Dendritic cell treated with granulocyte-macrophage colony-stimulating factor and Interleukin-4, amounts not matched to agents 40 ng/mL and 50 ng/mL, for 4 days (primary cell): ENCODE measurements around the gene MESP1.
A peak's percentile ranks its signal among the peaks of the same experiment; 100 is the strongest.

Source experiments
- H3K27ac Mint-ChIP-seq: one replicate; pipeline ENCODE4 v1.8.0; 2022; ENCODE audit warnings: mild to moderate bottlenecking, mixed read lengths
- H3K27me3 Mint-ChIP-seq: one replicate; pipeline ENCODE4 v1.8.0; 2022; ENCODE audit warnings: mild to moderate bottlenecking, mixed read lengths
- H3K36me3 Mint-ChIP-seq: one replicate; pipeline ENCODE4 v1.8.0; 2022; ENCODE audit warnings: low read depth, mixed read lengths
- H3K4me1 Mint-ChIP-seq: one replicate; pipeline ENCODE4 v1.8.0; 2022; ENCODE audit warnings: low read depth, mixed read lengths
- H3K4me3 Mint-ChIP-seq: one replicate; pipeline ENCODE4 v1.8.0; 2022; ENCODE audit warnings: mild to moderate bottlenecking, moderate library complexity, mixed read lengths
- H3K9me3 Mint-ChIP-seq: one replicate; pipeline ENCODE4 v1.8.0; 2022; ENCODE audit warnings: mixed read lengths
- intact Hi-C: fragments of 100-400 bp; cut with micrococcal nuclease; formaldehyde crosslinking; loops from one replicate; pipeline ENCODE4 v1.15.0; 2022

Gene MESP1

GRCh38 chr15:89758981-89759380 is 7.9 kb upstream of the MESP1 start:
- no peaks in the 10 kb centered on the region for H3K9me3 Mint-ChIP-seq
- H3K4me1 Mint-ChIP-seq, result peaks cover 26% of the 10 kb centered on the region
- H3K27ac Mint-ChIP-seq, result peak overlapping the region; percentile 87
- intact Hi-C loops, result no loop called here
- H3K4me3 Mint-ChIP-seq, result no peak overlapping the region
- H3K36me3 Mint-ChIP-seq, result no peaks in the 10 kb centered on the region
- H3K27me3 Mint-ChIP-seq, result peaks cover 11% of the 10 kb centered on the region

GRCh38 chr15:89758283-89758682 is 7.2 kb upstream of the MESP1 start:
- Mint-ChIP-seq H3K4me1 (peaks cover 26% of the 10 kb centered on the region), H3K36me3 (no peaks in the 10 kb centered on the region), H3K27ac (peak overlapping the region; percentile 11), H3K4me3 (no peak overlapping the region), H3K9me3 (no peaks in the 10 kb centered on the region), H3K27me3 (peaks cover 14% of the 10 kb centered on the region)
- intact Hi-C loops, result no loop called here

GRCh38 chr15:89756897-89757296 is 5.8 kb upstream of the MESP1 start:
- no peaks in the 10 kb centered on the region for H3K9me3 Mint-ChIP-seq
- peaks cover 23% of the 10 kb centered on the region for H3K27me3 Mint-ChIP-seq
- intact Hi-C loops, result no loop called here
- no peak overlapping the region for H3K4me3 Mint-ChIP-seq
- no peak overlapping the region for H3K27ac Mint-ChIP-seq
- peaks cover 26% of the 10 kb centered on the region for H3K4me1 Mint-ChIP-seq
- no peaks in the 10 kb centered on the region for H3K36me3 Mint-ChIP-seq

GRCh38 chr15:89755701-89756100 is 4.7 kb upstream of the MESP1 start:
- Mint-ChIP-seq H3K36me3 (no peaks in the 10 kb centered on the region), H3K4me3 (no peak overlapping the region), H3K9me3 (no peaks in the 10 kb centered on the region), H3K4me1 (peaks cover 17% of the 10 kb centered on the region), H3K27me3 (peaks cover 27% of the 10 kb centered on the region), H3K27ac (no peak overlapping the region)
- intact Hi-C loops, result no loop called here

GRCh38 chr15:89754361-89755154 is 3.5 kb upstream of the MESP1 start:
- no peak overlapping the region for H3K4me3 Mint-ChIP-seq
- peaks cover 34% of the 10 kb centered on the region for H3K27me3 Mint-ChIP-seq
- no peak overlapping the region for H3K27ac Mint-ChIP-seq
- intact Hi-C loops, result no loop called here
- H3K9me3 Mint-ChIP-seq, result no peaks in the 10 kb centered on the region
- H3K36me3 Mint-ChIP-seq, result no peaks in the 10 kb centered on the region
- H3K4me1 Mint-ChIP-seq, result peaks cover 10% of the 10 kb centered on the region

- no peaks in the 10 kb centered on the region for H3K36me3 Mint-ChIP-seq
- intact Hi-C loops, result no loop called here
- no peak overlapping the region for H3K4me3 Mint-ChIP-seq
Observed at GRCh38 chr15:89753855-89754254, 2.8 kb upstream of the MESP1 start.

GRCh38 chr15:89751748-89752147 is 699 bp upstream of the MESP1 start:
- H3K27me3 Mint-ChIP-seq, result peaks cover 52% of the 10 kb centered on the region
- H3K36me3 Mint-ChIP-seq, result no peaks in the 10 kb centered on the region
- H3K27ac Mint-ChIP-seq, result no peak overlapping the region
- H3K4me1 Mint-ChIP-seq, result peaks cover 4% of the 10 kb centered on the region
- H3K4me3 Mint-ChIP-seq, result no peak overlapping the region
- no peaks in the 10 kb centered on the region for H3K9me3 Mint-ChIP-seq
- intact Hi-C loops, result no loop called here

More at GRCh38 chr15:89753855-89754254, 2.8 kb upstream of the MESP1 start:
- no peak overlapping the region for H3K27ac Mint-ChIP-seq
- H3K4me1 Mint-ChIP-seq, result peaks cover 4% of the 10 kb centered on the region
- no peaks in the 10 kb centered on the region for H3K9me3 Mint-ChIP-seq
- peaks cover 41% of the 10 kb centered on the region for H3K27me3 Mint-ChIP-seq

- H3K27ac Mint-ChIP-seq, result peak overlapping the region; percentile 12
- intact Hi-C loops, result no loop called here
- peaks cover 4% of the 10 kb centered on the region for H3K4me1 Mint-ChIP-seq
Observed at GRCh38 chr15:89749951-89750559, 994 bp downstream of the MESP1 start.

GRCh38 chr15:89749526-89749925 is 1.5 kb downstream of the MESP1 start:
- H3K27ac Mint-ChIP-seq, result peak overlapping the region; percentile 12
- peaks cover 43% of the 10 kb centered on the region for H3K27me3 Mint-ChIP-seq
- H3K9me3 Mint-ChIP-seq, result no peaks in the 10 kb centered on the region
- H3K4me1 Mint-ChIP-seq, result peaks cover 4% of the 10 kb centered on the region
- H3K4me3 Mint-ChIP-seq, result peak overlapping the region; percentile 33
- H3K36me3 Mint-ChIP-seq, result no peaks in the 10 kb centered on the region
- intact Hi-C loops, result no loop called here

More at GRCh38 chr15:89749951-89750559, 994 bp downstream of the MESP1 start:
- H3K36me3 Mint-ChIP-seq, result no peaks in the 10 kb centered on the region
- peaks cover 44% of the 10 kb centered on the region for H3K27me3 Mint-ChIP-seq
- peak overlapping the region; percentile 60 for H3K4me3 Mint-ChIP-seq
- no peaks in the 10 kb centered on the region for H3K9me3 Mint-ChIP-seq

GRCh38 chr15:89749054-89749453 is 2.0 kb downstream of the MESP1 start:
- peaks cover 43% of the 10 kb centered on the region for H3K27me3 Mint-ChIP-seq
- no peaks in the 10 kb centered on the region for H3K9me3 Mint-ChIP-seq
- intact Hi-C loops, result no loop called here
- peaks cover 4% of the 10 kb centered on the region for H3K4me1 Mint-ChIP-seq
- no peak overlapping the region for H3K4me3 Mint-ChIP-seq
- H3K27ac Mint-ChIP-seq, result no peak overlapping the region
- no peaks in the 10 kb centered on the region for H3K36me3 Mint-ChIP-seq

GRCh38 chr15:89747708-89748682 is 3.1 kb downstream of the MESP1 start:
- Mint-ChIP-seq H3K9me3 (no peaks in the 10 kb centered on the region), H3K4me1 (peaks cover 4% of the 10 kb centered on the region), H3K27ac (no peak overlapping the region), H3K36me3 (no peaks in the 10 kb centered on the region), H3K4me3 (no peak overlapping the region), H3K27me3 (peaks cover 39% of the 10 kb centered on the region)
- intact Hi-C loops, result no loop called here

GRCh38 chr15:89746386-89746780 is 4.7 kb downstream of the MESP1 start:
- intact Hi-C loops, result no loop called here
- H3K27me3 Mint-ChIP-seq, result peaks cover 28% of the 10 kb centered on the region
- peaks cover 4% of the 10 kb centered on the region for H3K4me1 Mint-ChIP-seq
- no peak overlapping the region for H3K4me3 Mint-ChIP-seq
- H3K9me3 Mint-ChIP-seq, result no peaks in the 10 kb centered on the region
- no peak overlapping the region for H3K27ac Mint-ChIP-seq
- H3K36me3 Mint-ChIP-seq, result no peaks in the 10 kb centered on the region

- Mint-ChIP-seq H3K4me3 (no peak overlapping the region), H3K36me3 (no peaks in the 10 kb centered on the region), H3K27ac (no peak overlapping the region), H3K27me3 (peaks cover 28% of the 10 kb centered on the region), H3K4me1 (peaks cover 4% of the 10 kb centered on the region), H3K9me3 (no peaks in the 10 kb centered on the region)
- intact Hi-C loops, result no loop called here
Observed at GRCh38 chr15:89745768-89746167, 5.3 kb downstream of the MESP1 start.

GRCh38 chr15:89745131-89745530 is 5.9 kb downstream of the MESP1 start:
- Mint-ChIP-seq H3K36me3 (no peaks in the 10 kb centered on the region), H3K27me3 (peaks cover 27% of the 10 kb centered on the region), H3K27ac (no peak overlapping the region), H3K9me3 (no peaks in the 10 kb centered on the region), H3K4me1 (peaks cover 4% of the 10 kb centered on the region), H3K4me3 (no peak overlapping the region)
- intact Hi-C loops, result no loop called here
